ENCODE results near the gene MALT1.

Gene MALT1

GRCh38 chr18:58758606-58759005, 87.3 kb downstream of the MALT1 start:
- no peak for DNase-seq (ENCODE audit: low read depth)
- H3K4me3 ChIP-seq (ENCODE audit: low read depth, low read length): no peak overlapping the region
- no peak for TF ChIP-seq CTCF (conservative IDR thresholded peaks at IDR 0.05; ENCODE audit: low read depth, low read length)

- no peak for TF ChIP-seq CTCF (conservative IDR thresholded peaks at IDR 0.05; ENCODE audit: low read depth, low read length)
Measured at GRCh38 chr18:58761241-58761969, 90.1 kb downstream of the MALT1 start.

GRCh38 chr18:58761970-58762780, 90.9 kb downstream of the MALT1 start:
- H3K4me3 ChIP-seq (ENCODE audit: low read depth, low read length): no peak overlapping the region
- no peak for DNase-seq (ENCODE audit: low read depth)
- no peak for TF ChIP-seq CTCF (conservative IDR thresholded peaks at IDR 0.05; ENCODE audit: low read depth, low read length)

More at GRCh38 chr18:58761241-58761969, 90.1 kb downstream of the MALT1 start:
- H3K4me3 ChIP-seq (ENCODE audit: low read depth, low read length): no peak overlapping the region
- peak; percentile 46 for DNase-seq (ENCODE audit: low read depth)

GRCh38 chr18:58762781-58763171, 91.5 kb downstream of the MALT1 start:
- DNase-seq (ENCODE audit: low read depth): no peak
- TF ChIP-seq CTCF (conservative IDR thresholded peaks at IDR 0.05; ENCODE audit: low read depth, low read length): no peak
- no peak overlapping the region for H3K4me3 ChIP-seq (ENCODE audit: low read depth, low read length)

- no peak for TF ChIP-seq CTCF (conservative IDR thresholded peaks at IDR 0.05; ENCODE audit: low read depth, low read length)
- DNase-seq (ENCODE audit: low read depth): no peak
- no peak overlapping the region for H3K4me3 ChIP-seq (ENCODE audit: low read depth, low read length)
Measured at GRCh38 chr18:58766164-58766563, 94.9 kb downstream of the MALT1 start.

GRCh38 chr18:58766946-58767345, 95.7 kb downstream of the MALT1 start:
- no peak for DNase-seq (ENCODE audit: low read depth)
- no peak for TF ChIP-seq CTCF (conservative IDR thresholded peaks at IDR 0.05; ENCODE audit: low read depth, low read length)
- no peak overlapping the region for H3K4me3 ChIP-seq (ENCODE audit: low read depth, low read length)
